Epithelial cell of proximal tubule (primary cell): ENCODE data around the gene IL18R1. TPM values are rescaled to one million over a fixed set of nuclear protein-coding genes. Genes with fewer than 3 reads are reported as not detected.

Source experiments
- DNase-seq: peaks from one replicate; pipeline ENCODE4 v3.0.0-alpha.2; 2011; ENCODE audit warnings: low read depth
- H3K4me3 ChIP-seq: 2 replicates; pipeline ENCODE4 v1.5.1; 2011; ENCODE audit warnings: low read depth, mild to moderate bottlenecking, low read length
- total RNA-seq: library from RNA; depleted of rRNA; stranded (reverse); fragments of >200 nt; gene quantifications from 2 replicates; pipeline ENCODE4 v1.2.3, GENCODE V29; 2015
- TF ChIP-seq, protein P1 (sequence below): conservative IDR thresholded peaks from 2 replicates; pipeline ENCODE4 v1.5.1; 2012; ENCODE audit warnings: low read depth, mild to moderate bottlenecking, low read length

Gene IL18R1
- total RNA-seq, 1 donor from 2014 or later = 0.12 TPM

DNA sequence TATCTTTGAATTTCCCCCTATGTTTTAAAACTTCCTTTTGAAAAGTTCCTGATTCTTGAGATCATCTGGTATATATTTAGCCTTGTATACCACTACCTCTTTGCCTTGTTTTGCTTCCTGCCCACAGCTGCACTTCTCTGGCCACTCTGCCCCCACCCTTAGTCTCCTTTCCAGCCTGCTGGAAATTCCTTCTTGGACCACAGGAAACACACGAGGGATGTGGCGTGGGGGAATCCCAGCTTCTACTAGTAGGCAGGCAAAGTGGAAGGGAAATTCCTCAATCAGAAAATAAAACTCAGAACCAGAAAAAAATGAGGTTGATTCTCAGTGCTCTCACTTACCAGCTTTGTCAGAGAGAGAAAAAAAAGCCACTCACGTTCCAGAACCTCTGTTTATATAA is 80.7 kb downstream of the IL18R1 start:
- TF ChIP-seq, protein P1, sequence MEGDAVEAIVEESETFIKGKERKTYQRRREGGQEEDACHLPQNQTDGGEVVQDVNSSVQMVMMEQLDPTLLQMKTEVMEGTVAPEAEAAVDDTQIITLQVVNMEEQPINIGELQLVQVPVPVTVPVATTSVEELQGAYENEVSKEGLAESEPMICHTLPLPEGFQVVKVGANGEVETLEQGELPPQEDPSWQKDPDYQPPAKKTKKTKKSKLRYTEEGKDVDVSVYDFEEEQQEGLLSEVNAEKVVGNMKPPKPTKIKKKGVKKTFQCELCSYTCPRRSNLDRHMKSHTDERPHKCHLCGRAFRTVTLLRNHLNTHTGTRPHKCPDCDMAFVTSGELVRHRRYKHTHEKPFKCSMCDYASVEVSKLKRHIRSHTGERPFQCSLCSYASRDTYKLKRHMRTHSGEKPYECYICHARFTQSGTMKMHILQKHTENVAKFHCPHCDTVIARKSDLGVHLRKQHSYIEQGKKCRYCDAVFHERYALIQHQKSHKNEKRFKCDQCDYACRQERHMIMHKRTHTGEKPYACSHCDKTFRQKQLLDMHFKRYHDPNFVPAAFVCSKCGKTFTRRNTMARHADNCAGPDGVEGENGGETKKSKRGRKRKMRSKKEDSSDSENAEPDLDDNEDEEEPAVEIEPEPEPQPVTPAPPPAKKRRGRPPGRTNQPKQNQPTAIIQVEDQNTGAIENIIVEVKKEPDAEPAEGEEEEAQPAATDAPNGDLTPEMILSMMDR = no peak
- H3K4me3 ChIP-seq = no peak overlapping the region
- DNase-seq = no peak

DNA sequence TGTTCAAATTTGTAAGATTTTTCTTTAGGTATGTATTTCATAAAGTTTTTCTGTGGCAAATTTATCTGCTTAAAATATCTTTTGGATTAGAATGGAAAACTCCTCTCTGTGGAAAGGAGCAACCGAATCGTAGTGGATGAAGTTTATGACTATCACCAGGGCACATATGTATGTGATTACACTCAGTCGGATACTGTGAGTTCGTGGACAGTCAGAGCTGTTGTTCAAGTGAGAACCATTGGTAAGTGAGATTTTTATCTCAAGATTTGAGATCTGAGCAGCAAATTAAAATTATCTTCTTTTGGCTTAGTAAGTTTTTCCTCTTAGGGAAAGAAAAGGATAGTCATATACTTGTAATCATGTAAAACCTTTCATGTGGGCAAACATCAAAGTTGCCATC is 81.5 kb downstream of the IL18R1 start:
- TF ChIP-seq, protein P1 = no peak
- H3K4me3 ChIP-seq = no peak overlapping the region
- DNase-seq = no peak

DNA sequence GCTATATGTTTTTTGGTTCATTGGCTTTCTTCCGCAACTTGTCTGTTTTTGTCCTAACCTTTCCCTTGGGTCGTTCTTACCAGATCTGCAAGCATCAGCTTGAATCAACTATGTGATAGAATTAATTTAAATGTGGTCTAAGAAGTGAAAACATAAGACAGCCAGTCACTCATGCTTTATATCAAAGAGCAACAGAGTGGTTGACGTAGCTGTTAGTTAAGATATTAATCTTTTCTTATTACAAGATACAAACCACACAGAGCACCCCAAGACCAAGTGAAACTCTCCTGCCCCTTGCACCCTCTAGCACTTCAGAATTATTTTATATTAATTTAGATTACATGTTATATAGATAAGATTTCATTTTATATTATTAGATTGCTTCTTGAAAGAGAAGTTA is 82.5 kb downstream of the IL18R1 start:
- no peak overlapping the region for H3K4me3 ChIP-seq
- TF ChIP-seq, protein P1 = no peak
- no peak for DNase-seq

DNA sequence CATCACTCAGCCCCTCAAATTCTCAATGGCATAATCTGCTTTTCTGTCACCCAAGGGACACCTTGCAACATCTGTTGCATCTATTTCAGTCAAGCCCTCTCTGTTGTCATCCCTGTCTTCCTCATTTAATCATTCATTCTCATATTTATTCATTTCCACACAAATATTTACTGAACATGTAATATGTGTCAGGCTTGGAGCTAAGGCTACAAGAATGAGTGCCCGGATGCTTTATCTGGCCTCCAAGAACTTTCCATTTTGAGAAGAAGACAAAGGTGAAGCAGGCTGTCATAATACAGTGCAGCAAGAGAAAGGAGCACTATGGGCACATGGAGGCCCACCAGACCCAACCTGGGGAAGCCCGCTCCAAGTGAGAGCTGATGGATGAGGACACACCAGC is 83.0 kb downstream of the IL18R1 start:
- H3K4me3 ChIP-seq = no peak overlapping the region
- TF ChIP-seq, protein P1 = no peak
- no peak for DNase-seq

- TF ChIP-seq, protein P1 = no peak
- no peak overlapping the region for H3K4me3 ChIP-seq
- peak; percentile 91 for DNase-seq
Measured at GRCh38 chr2:102439065-102439695, 83.6 kb downstream of the IL18R1 start.

DNA sequence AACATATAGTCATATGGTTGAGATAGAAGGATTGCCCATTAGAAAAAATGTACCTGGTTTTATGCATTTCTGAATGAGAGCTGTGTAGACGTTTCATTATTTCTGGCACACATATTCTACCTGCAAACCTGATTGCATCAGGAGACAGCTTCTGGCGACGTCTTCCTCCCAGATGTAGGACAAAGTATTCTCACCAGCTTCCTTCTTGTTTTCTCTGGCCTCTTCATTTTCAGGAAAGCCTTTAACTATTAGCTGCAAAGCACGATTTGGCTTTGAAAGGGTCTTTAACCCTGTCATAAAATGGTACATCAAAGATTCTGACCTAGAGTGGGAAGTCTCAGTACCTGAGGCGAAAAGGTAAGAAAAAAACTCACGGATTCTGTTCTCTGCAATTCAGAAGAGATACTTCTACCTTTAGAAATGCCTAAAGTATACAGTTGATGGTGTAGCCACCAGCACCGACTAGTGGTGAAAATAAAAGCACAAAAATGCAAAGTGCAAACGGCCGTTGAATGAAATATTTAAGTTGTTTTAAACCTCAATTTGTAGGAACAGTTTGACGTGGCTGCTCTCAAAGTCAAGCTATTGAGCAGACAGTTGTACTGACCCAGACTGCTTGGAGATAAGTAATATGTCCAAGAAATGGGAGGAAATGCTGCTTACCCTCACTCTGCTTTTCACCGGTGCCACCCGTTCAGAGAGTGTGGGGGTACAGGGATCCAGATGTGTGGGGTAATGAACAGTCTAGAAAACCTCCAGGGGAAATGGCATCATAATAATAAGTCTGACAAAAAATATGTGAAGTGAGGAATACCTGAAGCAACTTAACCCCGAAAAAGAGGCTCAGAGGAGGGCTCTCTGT is 87.6 kb downstream of the IL18R1 start:
- TF ChIP-seq, protein P1 = peak; percentile 83
- DNase-seq = no peak
- H3K4me3 ChIP-seq = no peak overlapping the region

GRCh38 chr2:102444233-102444632 is 88.6 kb downstream of the IL18R1 start:
- no peak for DNase-seq
- no peak overlapping the region for H3K4me3 ChIP-seq
- TF ChIP-seq, protein P1 = no peak
